OCI-LY1 (cell line): ENCODE results near the gene MPZL1.

Experiments
- EZH2 ChIP-seq: fragments of 200-600 bp; sonication (generic), shearing (Covaris generic); IDR thresholded peaks from 2 replicates; pipeline ENCODE4 v1.8.0; 2017; ENCODE audit warnings: borderline replicate concordance, mixed run types, mild to moderate bottlenecking, antibody characterized with exemption, low read length, moderate library complexity, mixed read lengths
- TF ChIP-seq, protein P1 (sequence below): fragments of 200-600 bp; sonication (generic), shearing (Covaris generic); IDR thresholded peaks from 2 replicates; pipeline ENCODE4 v1.5.1; 2017; ENCODE audit warnings: mild to moderate bottlenecking, antibody characterized with exemption, low read length, moderate library complexity, mixed read lengths

DNA sequence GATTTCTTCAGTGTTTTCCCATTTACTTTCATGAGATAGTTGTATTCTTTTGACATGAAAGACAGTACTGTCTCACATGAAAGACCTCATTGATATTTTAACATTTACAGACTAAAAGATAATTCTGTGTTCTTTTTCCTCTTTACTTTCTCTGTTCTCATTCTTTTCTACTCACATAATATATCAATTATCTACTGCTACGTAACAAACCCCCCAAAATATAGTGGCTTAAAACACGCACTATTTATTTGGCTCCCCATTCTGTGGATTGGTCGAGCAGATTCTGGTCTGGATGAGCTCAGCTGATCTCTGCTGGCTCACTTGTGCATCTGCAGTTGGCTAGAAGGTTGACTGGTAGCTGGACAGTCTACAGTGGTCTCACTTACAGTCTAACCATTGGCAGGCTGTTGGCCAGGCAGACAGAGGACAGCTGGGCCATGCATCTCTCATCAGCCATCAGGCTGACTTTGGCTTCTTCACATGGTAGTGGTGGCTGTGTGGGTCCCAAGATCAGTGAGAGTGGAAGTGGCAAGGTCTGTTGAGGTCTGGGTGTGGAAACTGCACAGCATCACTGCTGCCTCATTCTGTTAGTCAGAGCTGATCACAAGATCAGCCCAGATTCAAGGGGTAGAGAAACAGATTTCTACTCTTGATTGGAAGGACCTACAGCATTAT is 63.2 kb downstream of the MPZL1 start:
- TF ChIP-seq, protein P1, sequence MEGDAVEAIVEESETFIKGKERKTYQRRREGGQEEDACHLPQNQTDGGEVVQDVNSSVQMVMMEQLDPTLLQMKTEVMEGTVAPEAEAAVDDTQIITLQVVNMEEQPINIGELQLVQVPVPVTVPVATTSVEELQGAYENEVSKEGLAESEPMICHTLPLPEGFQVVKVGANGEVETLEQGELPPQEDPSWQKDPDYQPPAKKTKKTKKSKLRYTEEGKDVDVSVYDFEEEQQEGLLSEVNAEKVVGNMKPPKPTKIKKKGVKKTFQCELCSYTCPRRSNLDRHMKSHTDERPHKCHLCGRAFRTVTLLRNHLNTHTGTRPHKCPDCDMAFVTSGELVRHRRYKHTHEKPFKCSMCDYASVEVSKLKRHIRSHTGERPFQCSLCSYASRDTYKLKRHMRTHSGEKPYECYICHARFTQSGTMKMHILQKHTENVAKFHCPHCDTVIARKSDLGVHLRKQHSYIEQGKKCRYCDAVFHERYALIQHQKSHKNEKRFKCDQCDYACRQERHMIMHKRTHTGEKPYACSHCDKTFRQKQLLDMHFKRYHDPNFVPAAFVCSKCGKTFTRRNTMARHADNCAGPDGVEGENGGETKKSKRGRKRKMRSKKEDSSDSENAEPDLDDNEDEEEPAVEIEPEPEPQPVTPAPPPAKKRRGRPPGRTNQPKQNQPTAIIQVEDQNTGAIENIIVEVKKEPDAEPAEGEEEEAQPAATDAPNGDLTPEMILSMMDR = no peak
- no peak for TF ChIP-seq EZH2
